ENCODE data around the gene CRACR2A. TPM values are rescaled to one million over a fixed set of nuclear protein-coding genes. Genes with fewer than 3 reads are reported as not detected.

Gene CRACR2A
- total and polyA plus RNA-seq, 2 of the 13 experiments (the other 11 are each of a cell fraction or from before 2014, with no cell fraction given): 0.09 to 0.20 TPM

- Histone ChIP-seq H3K4me2 (ENCODE audit: low read depth, low read length) (no peak overlapping the region), H3K27me3 (ENCODE audit: control insufficient read depth in 1 of 2, insufficient read depth in 2 of 2, low read length in 2 of 2) (no peaks in the 10 kb centered on the region), H3K27ac (ENCODE audit: extremely low read length, insufficient read depth, low read length) (no peak overlapping the region), H2AFZ (ENCODE audit: low read length) (no peak overlapping the region), H3K4me3 (replicated peaks in 1 of 3; ENCODE audit: insufficient read depth in 1 of 3, low read depth in 2 of 3, low read length in 3 of 3) (no peak overlapping the region), H3K79me2 (ENCODE audit: insufficient read depth, low read length) (no peaks in the 10 kb centered on the region), H3K9me3 (ENCODE audit: low read length) (no peaks in the 10 kb centered on the region), H3K4me1 (ENCODE audit: insufficient read depth, low read length) (peaks cover 21% of the 10 kb centered on the region), H3K36me3 (replicated peaks in 1 of 2; ENCODE audit: control insufficient read depth in 1 of 2, insufficient read depth in 2 of 2, low read length in 2 of 2) (no peaks in the 10 kb centered on the region), H3K9ac (ENCODE audit: insufficient read depth, low read depth, low read length) (no peak overlapping the region), H4K20me1 (ENCODE audit: insufficient read depth, low read length) (no peaks in the 10 kb centered on the region)
- DNase-seq (ENCODE audit: low spot score): no peak
- no peak for FAIRE-seq
- WGBS (ENCODE audit: low lambda C conversion rate): 19% methylated on average over 4 of the region's 4 CpGs
- in situ Hi-C loops (cut with HindIII; ENCODE audit: extremely low pct_ligation_motif_present, low pct_unique_long_range_greater_than_20kb): no loop called here
- TF ChIP-seq, protein P1, sequence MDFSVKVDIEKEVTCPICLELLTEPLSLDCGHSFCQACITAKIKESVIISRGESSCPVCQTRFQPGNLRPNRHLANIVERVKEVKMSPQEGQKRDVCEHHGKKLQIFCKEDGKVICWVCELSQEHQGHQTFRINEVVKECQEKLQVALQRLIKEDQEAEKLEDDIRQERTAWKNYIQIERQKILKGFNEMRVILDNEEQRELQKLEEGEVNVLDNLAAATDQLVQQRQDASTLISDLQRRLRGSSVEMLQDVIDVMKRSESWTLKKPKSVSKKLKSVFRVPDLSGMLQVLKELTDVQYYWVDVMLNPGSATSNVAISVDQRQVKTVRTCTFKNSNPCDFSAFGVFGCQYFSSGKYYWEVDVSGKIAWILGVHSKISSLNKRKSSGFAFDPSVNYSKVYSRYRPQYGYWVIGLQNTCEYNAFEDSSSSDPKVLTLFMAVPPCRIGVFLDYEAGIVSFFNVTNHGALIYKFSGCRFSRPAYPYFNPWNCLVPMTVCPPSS (IDR thresholded peaks at IDR 0.05): no peak
- TF ChIP-seq ZNF598 (CRISPR knock-in tag; IDR thresholded peaks at IDR 0.05; ENCODE audit: borderline replicate concordance): no peak
- TF ChIP-seq CREM (IDR thresholded peaks at IDR 0.05): no peak
- no peak for TF ChIP-seq CREM (CRISPR knock-in tag; IDR thresholded peaks at IDR 0.05)
- TF ChIP-seq E2F1 (CRISPR knock-in tag; IDR thresholded peaks at IDR 0.05): no peak
- TF ChIP-seq ESRRA (CRISPR knock-in tag; IDR thresholded peaks at IDR 0.05; ENCODE audit: low read depth): no peak
- no peak for TF ChIP-seq MAFG (CRISPR knock-in tag; IDR thresholded peaks at IDR 0.05)
- TF ChIP-seq TBX3 (IDR thresholded peaks at IDR 0.05; ENCODE audit: borderline replicate concordance): no peak
- TF ChIP-seq EP300 (IDR thresholded peaks at IDR 0.05; ENCODE audit: low read depth in 2 of 2, low read length in 2 of 2): no peak
- TF ChIP-seq EP300 (CRISPR knock-in tag; IDR thresholded peaks at IDR 0.05; ENCODE audit: borderline replicate concordance): no peak
- no peak for TF ChIP-seq TCF12 (IDR thresholded peaks at IDR 0.05)
- no peak for TF ChIP-seq TCF12 (CRISPR knock-in tag; IDR thresholded peaks at IDR 0.05)
- no peak for TF ChIP-seq ZNF276 (CRISPR knock-in tag; IDR thresholded peaks at IDR 0.05; ENCODE audit: low read depth)
- no peak for TF ChIP-seq ZNF12 (CRISPR knock-in tag; IDR thresholded peaks at IDR 0.05)
- TF ChIP-seq ZNF383 (CRISPR knock-in tag; IDR thresholded peaks at IDR 0.05; ENCODE audit: borderline replicate concordance): no peak
- CTCF ChIA-PET (ENCODE audit: low intra/inter-chr PET ratio, low total read pairs): no interaction called here
- BruUV-seq (replicated peaks): no TSS peak
- intact Hi-C loops (cut with micrococcal nuclease; ENCODE audit: unreplicated experiment): no loop called here
- POLR2A ChIA-PET: no interaction called here
- no peak for ATAC-seq
These were observed 39.4 kb downstream of the CRACR2A start for GRCh38 chr12:3713483-3713882.

Data from HepG2 (cell line).